Measurements from ENCODE around the gene SCFD2.

Gene SCFD2

GRCh38 chr4:52917817-52918216 lies 448.0 kb downstream of the SCFD2 start:
- DNase-seq (ENCODE audit: low spot score), result no peak

- DNase-seq (ENCODE audit: low spot score), result no peak
Observed at GRCh38 chr4:52915730-52916300, 450.0 kb downstream of the SCFD2 start.

- no peak for DNase-seq (ENCODE audit: low spot score)
Observed at GRCh38 chr4:52915191-52915590, 450.7 kb downstream of the SCFD2 start.

GRCh38 chr4:52914051-52914605 lies 451.7 kb downstream of the SCFD2 start:
- DNase-seq (ENCODE audit: low spot score), result peak; percentile 72

- DNase-seq (ENCODE audit: low spot score), result peak; percentile 58
Observed at GRCh38 chr4:52912608-52913007, 453.3 kb downstream of the SCFD2 start.

GRCh38 chr4:52911684-52912294 lies 454.1 kb downstream of the SCFD2 start:
- DNase-seq (ENCODE audit: low spot score), result peak; percentile 49

- no peak for DNase-seq (ENCODE audit: low spot score)
Observed at GRCh38 chr4:52910115-52910514, 455.7 kb downstream of the SCFD2 start.

GRCh38 chr4:52907510-52907909 lies 458.4 kb downstream of the SCFD2 start:
- DNase-seq (ENCODE audit: low spot score), result no peak

GRCh38 chr4:52904421-52904820 lies 461.4 kb downstream of the SCFD2 start:
- peak; percentile 26 for DNase-seq (ENCODE audit: low spot score)

- DNase-seq (ENCODE audit: low spot score), result no peak
Observed at GRCh38 chr4:52903273-52903672, 462.6 kb downstream of the SCFD2 start.

GRCh38 chr4:52894443-52894842 lies 471.4 kb downstream of the SCFD2 start:
- peak; percentile 26 for DNase-seq (ENCODE audit: low spot score)

GRCh38 chr4:52892880-52893279 lies 473.0 kb downstream of the SCFD2 start:
- peak; percentile 19 for DNase-seq (ENCODE audit: low spot score)

- DNase-seq (ENCODE audit: low spot score), result no peak
Observed at GRCh38 chr4:52891743-52892142, 474.1 kb downstream of the SCFD2 start.

GRCh38 chr4:52890521-52890791 lies 475.4 kb downstream of the SCFD2 start:
- DNase-seq (ENCODE audit: low spot score), result no peak

GRCh38 chr4:52889778-52890520 lies 475.9 kb downstream of the SCFD2 start:
- no peak for DNase-seq (ENCODE audit: low spot score)

- DNase-seq (ENCODE audit: low spot score), result no peak
Observed at GRCh38 chr4:52889354-52889753, 476.5 kb downstream of the SCFD2 start.

GRCh38 chr4:52884994-52885393 lies 480.9 kb downstream of the SCFD2 start:
- peak; percentile 12 for DNase-seq (ENCODE audit: low spot score)

- no peak for DNase-seq (ENCODE audit: low spot score)
Observed at GRCh38 chr4:52883707-52884669, 481.9 kb downstream of the SCFD2 start.

GRCh38 chr4:52883183-52883621 lies 482.7 kb downstream of the SCFD2 start:
- no peak for DNase-seq (ENCODE audit: low spot score)

GRCh38 chr4:52880994-52881393 lies 484.9 kb downstream of the SCFD2 start:
- no peak for DNase-seq (ENCODE audit: low spot score)

GRCh38 chr4:52879471-52879870 lies 486.4 kb downstream of the SCFD2 start:
- no peak for DNase-seq (ENCODE audit: low spot score)

- no peak for DNase-seq (ENCODE audit: low spot score)
Observed at GRCh38 chr4:52877694-52878093, 488.2 kb downstream of the SCFD2 start.

All from AG08395 (cell line).